Measurements from ENCODE around the gene GOLGB1.
A peak's percentile ranks its signal among the peaks of the same experiment; 100 is the strongest.

GOLGB1 gene

GRCh38 chr3:121736112-121736511 is 13.4 kb downstream of the GOLGB1 start:
- H4K91ac ChIP-seq (ENCODE audit: low read depth, low read length): no peak overlapping the region
- WGBS (ENCODE audit: extremely low coverage, insufficient coverage, insufficient read length): no CpG with 5 or more reads among the region's 3 CpGs

GRCh38 chr3:121735047-121735696 is 14.4 kb downstream of the GOLGB1 start:
- H3K14ac ChIP-seq (ENCODE audit: low read length): no peak overlapping the region
- peaks cover 0 to 2% of the 10 kb centered on the region in 2 experiments for H3K36me3 ChIP-seq (ENCODE audit: control insufficient read depth in 1 of 2, insufficient read depth in 2 of 2, low read length in 2 of 2)
- H3K4me2 ChIP-seq (ENCODE audit: low read length): no peak overlapping the region
- peak in 1 of 2 donors; percentile 25 for DNase-seq
- no peak overlapping the region for H3K4me3 ChIP-seq (ENCODE audit: low read depth, low read length)
- H4K8ac ChIP-seq (ENCODE audit: low read depth, low read length): no peak overlapping the region
- no peak overlapping the region for H3K27ac ChIP-seq (ENCODE audit: low read depth, low read length)
- H3K23ac ChIP-seq (ENCODE audit: low read length): no peak overlapping the region
- no peak overlapping the region for H3K9ac ChIP-seq (ENCODE audit: low read length)
- no peak overlapping the region for H2BK5ac ChIP-seq (ENCODE audit: low read depth, low read length, poor library complexity)
- H3K79me2 ChIP-seq (ENCODE audit: control insufficient read depth, insufficient read depth, low read length, poor library complexity): peaks cover 2% of the 10 kb centered on the region
- H3K79me1 ChIP-seq (ENCODE audit: low read length): no peaks in the 10 kb centered on the region
- no peak overlapping the region for H4K12ac ChIP-seq (ENCODE audit: low read depth, low read length)
- no peaks in the 10 kb centered on the region for H3K9me3 ChIP-seq (ENCODE audit: insufficient read depth, low read depth, low read length)
- no peak overlapping the region for H2BK120ac ChIP-seq (ENCODE audit: insufficient read depth, low read length, poor library complexity)
- no peaks in the 10 kb centered on the region for H3K27me3 ChIP-seq (ENCODE audit: insufficient read depth, low read length)
- no peak overlapping the region for H2AFZ ChIP-seq (ENCODE audit: insufficient read depth, low read length, poor library complexity)
- H3K4me1 ChIP-seq (ENCODE audit: control insufficient read depth in 1 of 2, insufficient read depth in 2 of 2, low read length in 2 of 2): peaks cover 0 to 4% of the 10 kb centered on the region in 2 experiments
- H3K4ac ChIP-seq (ENCODE audit: low read depth, low read length): no peak overlapping the region
- no peak overlapping the region for H4K91ac ChIP-seq (ENCODE audit: low read depth, low read length)
- no peak overlapping the region for H3K18ac ChIP-seq (ENCODE audit: low read length)
- no peak overlapping the region for H2AK5ac ChIP-seq (ENCODE audit: low read length)
- H2BK12ac ChIP-seq (ENCODE audit: low read length): no peak overlapping the region

More at GRCh38 chr3:121736112-121736511, 13.4 kb downstream of the GOLGB1 start:
- H3K18ac ChIP-seq (ENCODE audit: low read length): no peak overlapping the region
- no peak overlapping the region for H2BK120ac ChIP-seq (ENCODE audit: insufficient read depth, low read length, poor library complexity)
- no peak overlapping the region for H2BK12ac ChIP-seq (ENCODE audit: low read length)
- H3K9ac ChIP-seq (ENCODE audit: low read length): no peak overlapping the region
- no peak overlapping the region for H3K4ac ChIP-seq (ENCODE audit: low read depth, low read length)
- H3K9me3 ChIP-seq (ENCODE audit: insufficient read depth, low read depth, low read length): no peaks in the 10 kb centered on the region
- H3K79me1 ChIP-seq (ENCODE audit: low read length): no peaks in the 10 kb centered on the region
- H3K4me3 ChIP-seq (ENCODE audit: low read depth, low read length): no peak overlapping the region
- H3K14ac ChIP-seq (ENCODE audit: low read length): no peak overlapping the region
- H4K12ac ChIP-seq (ENCODE audit: low read depth, low read length): no peak overlapping the region
- no peak overlapping the region for H3K4me2 ChIP-seq (ENCODE audit: low read length)
- no peak overlapping the region for H3K23ac ChIP-seq (ENCODE audit: low read length)
- no peak for DNase-seq
- no peak overlapping the region for H2AK5ac ChIP-seq (ENCODE audit: low read length)
- peaks cover 2% of the 10 kb centered on the region for H3K79me2 ChIP-seq (ENCODE audit: control insufficient read depth, insufficient read depth, low read length, poor library complexity)
- peaks cover 0 to 2% of the 10 kb centered on the region in 2 experiments for H3K36me3 ChIP-seq (ENCODE audit: control insufficient read depth in 1 of 2, insufficient read depth in 2 of 2, low read length in 2 of 2)
- no peak overlapping the region for H2BK5ac ChIP-seq (ENCODE audit: low read depth, low read length, poor library complexity)
- no peak overlapping the region for H3K27ac ChIP-seq (ENCODE audit: low read depth, low read length)
- no peak overlapping the region for H2AFZ ChIP-seq (ENCODE audit: insufficient read depth, low read length, poor library complexity)
- H3K4me1 ChIP-seq (ENCODE audit: control insufficient read depth in 1 of 2, insufficient read depth in 2 of 2, low read length in 2 of 2): peaks cover 0 to 4% of the 10 kb centered on the region in 2 experiments
- H3K27me3 ChIP-seq (ENCODE audit: insufficient read depth, low read length): no peaks in the 10 kb centered on the region
- no peak overlapping the region for H4K8ac ChIP-seq (ENCODE audit: low read depth, low read length)

- no CpG with 5 or more reads among the region's 8 CpGs for WGBS (ENCODE audit: extremely low coverage, insufficient coverage, insufficient read length)
- no peak overlapping the region for H2AFZ ChIP-seq (ENCODE audit: insufficient read depth, low read length, poor library complexity)
- no peak overlapping the region for H3K4ac ChIP-seq (ENCODE audit: low read depth, low read length)
- no peak overlapping the region for H3K18ac ChIP-seq (ENCODE audit: low read length)
- peaks cover 2 to 6% of the 10 kb centered on the region in 2 experiments for H3K36me3 ChIP-seq (ENCODE audit: control insufficient read depth in 1 of 2, insufficient read depth in 2 of 2, low read length in 2 of 2)
- peaks cover 0 to 4% of the 10 kb centered on the region in 2 experiments for H3K4me1 ChIP-seq (ENCODE audit: control insufficient read depth in 1 of 2, insufficient read depth in 2 of 2, low read length in 2 of 2)
- no peak overlapping the region for H2BK12ac ChIP-seq (ENCODE audit: low read length)
- H3K4me3 ChIP-seq (ENCODE audit: low read depth, low read length): no peak overlapping the region
- no peak for DNase-seq
- H2BK5ac ChIP-seq (ENCODE audit: low read depth, low read length, poor library complexity): peak overlapping the region; percentile 76
- no peak overlapping the region for H4K91ac ChIP-seq (ENCODE audit: low read depth, low read length)
- H3K27me3 ChIP-seq (ENCODE audit: insufficient read depth, low read length): no peaks in the 10 kb centered on the region
- H3K14ac ChIP-seq (ENCODE audit: low read length): no peak overlapping the region
- H3K9me3 ChIP-seq (ENCODE audit: insufficient read depth, low read depth, low read length): no peaks in the 10 kb centered on the region
- no peak overlapping the region for H3K27ac ChIP-seq (ENCODE audit: low read depth, low read length)
- no peak overlapping the region for H4K12ac ChIP-seq (ENCODE audit: low read depth, low read length)
- H3K4me2 ChIP-seq (ENCODE audit: low read length): no peak overlapping the region
- no peaks in the 10 kb centered on the region for H3K79me1 ChIP-seq (ENCODE audit: low read length)
- H2BK120ac ChIP-seq (ENCODE audit: insufficient read depth, low read length, poor library complexity): no peak overlapping the region
- H3K79me2 ChIP-seq (ENCODE audit: control insufficient read depth, insufficient read depth, low read length, poor library complexity): peaks cover 2% of the 10 kb centered on the region
- H3K23ac ChIP-seq (ENCODE audit: low read length): no peak overlapping the region
- H4K8ac ChIP-seq (ENCODE audit: low read depth, low read length): no peak overlapping the region
- no peak overlapping the region for H3K9ac ChIP-seq (ENCODE audit: low read length)
- no peak overlapping the region for H2AK5ac ChIP-seq (ENCODE audit: low read length)
These were observed 18.4 kb downstream of the GOLGB1 start for GRCh38 chr3:121730940-121731687.

- Histone ChIP-seq H2BK120ac (ENCODE audit: insufficient read depth, low read length, poor library complexity) (no peak overlapping the region), H3K36me3 (ENCODE audit: control insufficient read depth in 1 of 2, insufficient read depth in 2 of 2, low read length in 2 of 2) (peaks cover 12 to 34% of the 10 kb centered on the region in 2 experiments), H4K91ac (ENCODE audit: low read depth, low read length) (no peak overlapping the region), H2AFZ (ENCODE audit: insufficient read depth, low read length, poor library complexity) (no peak overlapping the region), H2BK5ac (ENCODE audit: low read depth, low read length, poor library complexity) (no peak overlapping the region), H3K9ac (ENCODE audit: low read length) (no peak overlapping the region), H3K4me1 (ENCODE audit: control insufficient read depth in 1 of 2, insufficient read depth in 2 of 2, low read length in 2 of 2) (no peaks in the 10 kb centered on the region), H3K23ac (ENCODE audit: low read length) (no peak overlapping the region), H3K14ac (ENCODE audit: low read length) (no peak overlapping the region), H3K27ac (ENCODE audit: low read depth, low read length) (no peak overlapping the region), H3K27me3 (ENCODE audit: insufficient read depth, low read length) (no peaks in the 10 kb centered on the region), H3K4me2 (ENCODE audit: low read length) (no peak overlapping the region), H2BK12ac (ENCODE audit: low read length) (no peak overlapping the region), H3K79me1 (ENCODE audit: low read length) (no peaks in the 10 kb centered on the region), H3K79me2 (ENCODE audit: control insufficient read depth, insufficient read depth, low read length, poor library complexity) (no peaks in the 10 kb centered on the region), H3K4ac (ENCODE audit: low read depth, low read length) (no peak overlapping the region), H3K9me3 (ENCODE audit: insufficient read depth, low read depth, low read length) (no peaks in the 10 kb centered on the region), H3K4me3 (ENCODE audit: low read depth, low read length) (no peak overlapping the region), H4K8ac (ENCODE audit: low read depth, low read length) (no peak overlapping the region), H4K12ac (ENCODE audit: low read depth, low read length) (no peak overlapping the region), H2AK5ac (ENCODE audit: low read length) (no peak overlapping the region), H3K18ac (ENCODE audit: low read length) (no peak overlapping the region)
- no peak for DNase-seq
- WGBS (ENCODE audit: extremely low coverage, insufficient coverage, insufficient read length): no CpG with 5 or more reads among the region's 1 CpG
These were observed 25.4 kb downstream of the GOLGB1 start for GRCh38 chr3:121724130-121724529.
